Left colon (tissue), 2 donors: ENCODE data around the gene BPIFB3. TPM values are rescaled to one million over a fixed set of nuclear protein-coding genes. Genes with fewer than 3 reads are reported as not detected.

ENCODE experiments used
- ATAC-seq: fragments of 200-7000 bp; cut with Tn5 transposase; one replicate; pipeline ENCODE4 v1.9.1; 2020; ENCODE audit warnings: mild to moderate bottlenecking, moderate library complexity
- DNase-seq, 2 donors: peaks; one replicate each; pipeline ENCODE4 v3.0.0-alpha.2; 2020
- intact Hi-C, 2 donors: fragments of 100-400 bp; cut with DNase I in 1 of 2; cut with micrococcal nuclease in 1 of 2; formaldehyde crosslinking; loops; one replicate each; pipeline versions ENCODE4 v1.11.2 to v1.14.0; 2022; cut with DNase I, micrococcal nuclease
- long read RNA-seq: library from polyadenylated mRNA; unstranded; transcript quantifications from one replicate; pipeline ENCODE4 v2.0.0, GENCODE V29; 2021
- total RNA-seq, 2 donors: library from RNA; stranded (reverse); fragmentation: NEBNext Ultra II Directional; extraction: Animal tissue kit (Norgen Biotek cat#: 25700); gene quantifications; one replicate each; pipeline ENCODE4 v1.2.1, GENCODE V29; 2021
- donor health status: DM: no; HTN: no; CAD: no.
- donor health status: DM: yes; HTN: yes; CAD: no.

BPIFB3 gene, protein sequence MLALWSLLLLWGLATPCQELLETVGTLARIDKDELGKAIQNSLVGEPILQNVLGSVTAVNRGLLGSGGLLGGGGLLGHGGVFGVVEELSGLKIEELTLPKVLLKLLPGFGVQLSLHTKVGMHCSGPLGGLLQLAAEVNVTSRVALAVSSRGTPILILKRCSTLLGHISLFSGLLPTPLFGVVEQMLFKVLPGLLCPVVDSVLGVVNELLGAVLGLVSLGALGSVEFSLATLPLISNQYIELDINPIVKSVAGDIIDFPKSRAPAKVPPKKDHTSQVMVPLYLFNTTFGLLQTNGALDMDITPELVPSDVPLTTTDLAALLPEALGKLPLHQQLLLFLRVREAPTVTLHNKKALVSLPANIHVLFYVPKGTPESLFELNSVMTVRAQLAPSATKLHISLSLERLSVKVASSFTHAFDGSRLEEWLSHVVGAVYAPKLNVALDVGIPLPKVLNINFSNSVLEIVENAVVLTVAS
- not detected for total RNA-seq
- long read RNA-seq, result 0 reads

DNA sequence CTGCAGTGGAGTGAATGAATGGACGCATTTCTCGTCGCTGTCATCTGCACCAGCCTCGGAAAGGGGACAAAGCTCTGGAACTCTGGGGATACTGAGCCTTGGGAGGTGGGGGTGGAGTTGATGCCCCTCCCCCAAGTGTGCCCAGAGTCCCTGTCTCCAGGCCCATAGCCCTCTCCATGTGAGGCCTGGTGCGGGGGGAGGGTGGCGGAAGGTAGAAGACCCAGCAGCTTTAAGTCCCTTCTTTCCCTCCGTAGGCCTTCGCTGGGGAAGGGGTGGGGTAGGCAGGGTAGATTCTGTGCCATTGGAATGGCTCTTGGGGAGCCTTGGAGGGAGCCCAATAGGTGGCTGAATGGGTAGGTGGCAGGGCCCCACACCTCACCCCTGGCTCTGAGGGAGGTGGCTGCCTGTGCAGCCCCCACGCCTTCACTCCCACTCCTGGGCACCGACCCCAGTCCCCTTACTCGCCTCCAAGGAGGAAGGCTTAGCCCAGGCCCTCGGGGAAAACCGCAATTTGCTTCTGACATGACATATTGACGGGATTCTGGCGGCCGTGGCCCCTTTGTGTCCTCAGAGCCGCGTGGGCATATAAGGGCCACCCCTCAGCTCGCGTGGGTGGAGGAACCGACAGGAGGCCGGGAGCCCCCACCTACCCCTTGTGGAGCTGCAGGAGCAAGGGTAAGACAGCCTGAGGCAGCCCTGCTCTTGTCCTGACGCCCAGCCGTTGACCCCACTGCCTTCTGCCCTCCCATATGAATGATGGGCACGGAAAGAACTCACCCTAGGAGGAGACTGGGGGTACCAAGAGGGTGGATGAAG lies at the start of gene BPIFB3:
Gene BPIFB3 (plus strand): TSS at position 613 of the 816 bp plus-strand sequence. CDS start 1,533 bp downstream, outside the sequence.
- no peak for ATAC-seq
- intact Hi-C loops, result no loop called here
- DNase-seq, result no peak

DNA sequence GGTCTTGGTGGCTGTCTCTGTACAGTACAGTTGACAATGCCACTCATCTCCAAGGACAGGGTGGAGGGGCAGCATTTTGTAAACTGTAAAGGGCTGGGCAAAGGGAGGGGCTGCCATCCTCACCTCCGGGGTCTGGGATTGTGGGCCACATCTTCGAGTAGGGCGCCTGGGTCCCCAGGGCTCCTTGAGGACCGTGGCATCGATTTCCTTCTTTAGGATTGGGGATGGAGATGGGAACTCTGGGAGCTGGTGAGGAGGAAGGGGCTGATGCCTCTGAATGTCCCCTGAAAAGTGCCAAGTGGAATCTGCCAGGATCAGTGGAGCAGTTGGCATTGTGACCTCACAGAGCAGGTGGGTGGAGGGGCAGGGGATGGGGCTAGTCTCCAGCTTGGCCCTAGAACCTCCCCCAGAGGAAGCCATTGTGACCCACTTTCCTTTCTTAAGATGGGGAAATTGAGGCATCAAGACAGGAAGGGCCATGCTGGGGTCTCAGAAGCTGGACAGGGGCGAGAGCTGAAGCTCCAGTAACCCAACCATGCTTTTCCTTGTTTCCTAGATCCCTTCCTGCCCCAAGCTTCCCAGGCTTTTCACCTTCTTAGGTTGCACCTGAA lies 49.5 kb upstream of the BPIFB3 start, which contains the start of gene SUN5:
Gene SUN5 (minus strand): TSS at position 293 of the 611 bp plus-strand sequence. CDS start 93 bp downstream, at position 200.
- DNase-seq, result no peak
- no peak for ATAC-seq
- intact Hi-C loops, result no loop called here

DNA sequence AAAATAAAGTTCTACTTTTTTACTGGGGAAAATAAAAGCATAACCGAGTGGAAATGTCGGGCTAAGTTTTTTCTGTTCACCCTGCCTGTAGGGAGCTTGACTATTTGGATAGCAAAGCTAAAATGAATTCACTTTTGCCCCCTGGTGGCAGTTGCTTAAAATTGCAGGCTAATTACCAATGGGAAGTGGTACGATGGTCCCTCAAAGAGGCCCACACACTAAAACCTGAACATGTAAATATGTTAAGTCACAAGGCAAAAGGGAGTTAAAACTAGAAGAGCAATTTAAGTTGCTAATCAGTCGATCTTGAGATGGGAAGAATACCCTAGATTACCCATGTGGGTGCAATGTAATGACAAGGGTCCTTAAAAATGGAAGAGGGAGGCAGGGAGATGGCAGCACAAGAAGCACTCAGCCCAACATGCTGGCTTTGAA lies 48.6 kb upstream of the BPIFB3 start:
- DNase-seq, result no peak
- ATAC-seq, result no peak
- intact Hi-C loops, result no loop called here

DNA sequence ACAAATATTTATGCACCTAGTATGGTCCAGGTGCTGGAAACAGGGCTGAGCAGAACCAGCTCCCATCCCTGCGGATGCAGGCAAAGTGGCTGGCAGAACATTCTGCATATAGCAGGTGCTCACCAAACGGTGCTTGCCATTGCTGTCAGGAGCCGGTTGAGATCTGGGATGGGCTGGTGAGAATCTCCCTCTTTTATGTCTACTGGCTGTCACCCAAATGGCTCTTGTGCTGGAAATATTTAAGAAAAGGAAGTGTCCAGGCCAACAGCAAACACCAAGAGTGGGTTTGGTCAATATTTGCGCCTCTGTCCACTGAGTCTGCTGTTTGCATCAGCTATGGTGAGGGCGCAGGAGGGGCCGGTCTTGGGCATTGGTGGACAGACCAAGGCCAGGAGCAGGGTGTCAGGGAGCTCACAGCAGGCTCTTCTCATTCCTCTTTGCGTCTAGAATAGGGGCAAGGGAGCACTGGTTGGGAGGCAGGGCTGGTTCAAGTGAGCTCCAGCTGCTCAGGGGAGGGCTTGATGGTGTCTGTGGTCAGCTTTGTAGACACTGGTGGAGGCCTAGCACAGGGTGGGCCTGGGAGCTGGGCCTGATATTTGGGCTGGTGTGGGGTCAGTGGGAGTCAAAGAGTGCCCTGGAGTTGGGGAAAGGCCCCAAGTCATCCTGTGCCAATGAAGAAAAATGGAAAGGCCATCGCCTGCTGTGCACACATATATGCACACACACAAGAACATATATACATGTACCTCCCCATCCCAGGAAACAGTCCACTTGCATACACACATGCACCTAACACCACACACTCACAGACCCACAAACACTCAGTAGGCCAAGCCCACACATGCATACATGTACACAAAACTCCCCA lies 47.6 kb upstream of the BPIFB3 start:
- ATAC-seq (no peak), DNase-seq (no peak)
- intact Hi-C loops, result no loop called here

DNA sequence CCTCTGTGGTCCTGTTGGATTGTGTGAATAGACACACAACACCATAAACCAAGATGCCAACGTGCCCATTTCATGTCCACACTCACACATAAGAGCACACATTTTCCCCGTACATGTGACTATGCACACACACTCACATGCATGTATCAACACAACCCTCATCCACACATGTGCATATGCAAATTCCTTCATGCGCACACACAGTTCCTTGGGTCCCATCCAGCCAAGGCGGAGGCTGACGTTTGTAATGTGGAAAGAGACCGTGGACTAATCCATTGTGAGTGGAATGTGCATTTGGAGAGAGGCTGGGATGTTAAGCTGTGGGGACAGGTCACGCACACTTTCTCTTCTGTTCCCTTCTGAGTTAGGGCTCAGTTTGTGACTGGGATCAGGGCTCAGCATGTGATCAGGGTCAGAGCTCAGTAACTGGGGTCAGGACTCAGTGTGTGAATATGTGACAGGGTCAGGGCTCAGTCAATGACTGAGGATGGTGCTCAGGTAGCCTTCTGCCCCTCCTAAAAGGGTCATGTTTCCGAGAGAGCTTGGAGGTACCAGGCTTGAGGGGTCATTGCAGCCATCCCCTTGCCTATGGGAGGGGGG lies 46.8 kb upstream of the BPIFB3 start:
- no peak for DNase-seq
- no peak for ATAC-seq
- intact Hi-C loops, result no loop called here

DNA sequence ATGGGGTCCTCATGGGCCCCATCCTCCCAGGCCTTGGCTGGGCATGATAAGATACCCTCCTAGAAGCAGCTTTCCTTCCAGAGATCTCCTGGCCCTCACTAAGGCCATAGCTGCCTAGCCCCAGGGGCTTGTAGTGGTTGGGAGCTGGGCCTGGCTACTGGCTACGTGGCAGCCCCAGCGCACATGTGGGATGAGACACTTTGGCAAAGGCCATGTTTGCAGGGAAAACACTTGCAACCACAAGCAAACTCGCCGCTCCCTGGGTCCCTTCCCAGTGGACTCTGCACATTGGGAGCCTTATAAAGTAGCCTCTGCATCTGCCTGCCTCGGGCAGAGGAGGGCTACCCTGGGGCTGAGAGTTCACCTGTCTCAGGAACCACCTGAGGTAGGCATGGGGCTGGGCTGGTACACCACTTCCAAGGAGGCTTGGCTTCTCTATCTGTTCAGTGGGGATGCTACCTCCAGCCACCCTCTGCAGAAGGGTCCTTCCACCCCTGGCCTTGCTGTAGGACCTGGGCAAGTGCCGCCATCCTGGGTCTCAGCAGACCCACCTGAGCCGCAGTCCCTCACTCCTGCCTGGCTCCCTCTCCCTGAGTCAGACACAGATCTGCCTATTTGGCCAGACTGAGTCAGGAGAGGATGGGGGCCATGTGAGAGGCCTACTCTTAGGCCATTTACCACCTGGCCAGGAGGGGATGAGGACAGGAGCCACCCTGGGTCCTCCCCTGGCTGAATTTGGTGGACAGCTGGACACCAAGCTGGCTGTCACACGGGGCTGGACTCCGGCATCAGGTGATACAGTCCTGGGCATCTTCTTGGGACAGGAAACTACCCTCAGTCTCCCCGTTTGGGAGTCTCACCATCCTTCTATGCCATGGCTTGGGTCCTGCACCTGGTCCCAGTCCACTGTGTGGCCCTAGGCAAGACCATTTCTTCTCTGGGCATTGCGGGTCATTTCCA lies 46.0 kb upstream of the BPIFB3 start, which contains the start of gene BPIFB2:
Gene BPIFB2 (plus strand): TSS at position 329 of the 960 bp plus-strand sequence. CDS start 871 bp downstream, outside the sequence.
- ATAC-seq, result no peak
- no peak for DNase-seq
- intact Hi-C loops, result no loop called here

DNA sequence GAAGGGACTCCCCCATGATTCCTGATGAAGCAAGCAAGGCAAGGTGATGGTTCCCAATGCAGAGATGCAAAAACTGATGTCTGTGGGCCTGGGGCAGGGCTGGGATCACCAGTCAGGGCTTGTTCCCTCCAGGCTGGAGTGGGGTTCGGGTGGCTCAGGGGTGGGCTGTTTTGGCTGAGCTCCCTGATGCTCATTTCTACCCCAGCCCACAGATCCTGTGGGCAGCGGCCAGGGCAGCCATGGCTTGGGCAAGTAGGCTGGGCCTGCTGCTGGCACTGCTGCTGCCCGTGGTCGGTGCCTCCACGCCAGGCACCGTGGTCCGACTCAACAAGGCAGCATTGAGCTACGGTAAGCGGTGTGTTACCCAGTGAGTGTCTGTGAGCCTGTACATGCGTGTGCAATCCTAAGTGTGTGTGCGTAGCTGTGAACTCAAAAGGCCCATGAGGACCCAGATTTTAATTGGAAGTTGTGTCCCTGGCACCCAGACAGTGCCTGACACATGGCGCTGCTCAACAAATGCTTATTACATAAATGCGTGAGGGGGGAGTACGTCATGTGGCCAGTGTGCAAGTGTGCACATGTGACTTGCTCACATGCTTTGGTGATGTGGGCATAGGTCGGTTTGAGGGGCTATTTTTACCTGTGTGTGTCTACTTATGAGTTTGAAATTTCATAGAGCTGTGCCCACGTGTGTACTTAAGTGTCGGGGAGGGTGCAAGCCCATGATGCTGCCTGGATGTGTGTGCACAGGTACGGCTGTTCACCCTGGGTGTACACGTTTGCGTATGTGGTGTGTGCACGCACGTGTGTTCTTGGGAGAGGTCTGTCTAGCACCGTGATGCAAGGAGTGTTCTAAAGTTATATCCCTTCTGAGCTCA lies 45.1 kb upstream of the BPIFB3 start:
- no peak for ATAC-seq
- intact Hi-C loops, result no loop called here

DNA sequence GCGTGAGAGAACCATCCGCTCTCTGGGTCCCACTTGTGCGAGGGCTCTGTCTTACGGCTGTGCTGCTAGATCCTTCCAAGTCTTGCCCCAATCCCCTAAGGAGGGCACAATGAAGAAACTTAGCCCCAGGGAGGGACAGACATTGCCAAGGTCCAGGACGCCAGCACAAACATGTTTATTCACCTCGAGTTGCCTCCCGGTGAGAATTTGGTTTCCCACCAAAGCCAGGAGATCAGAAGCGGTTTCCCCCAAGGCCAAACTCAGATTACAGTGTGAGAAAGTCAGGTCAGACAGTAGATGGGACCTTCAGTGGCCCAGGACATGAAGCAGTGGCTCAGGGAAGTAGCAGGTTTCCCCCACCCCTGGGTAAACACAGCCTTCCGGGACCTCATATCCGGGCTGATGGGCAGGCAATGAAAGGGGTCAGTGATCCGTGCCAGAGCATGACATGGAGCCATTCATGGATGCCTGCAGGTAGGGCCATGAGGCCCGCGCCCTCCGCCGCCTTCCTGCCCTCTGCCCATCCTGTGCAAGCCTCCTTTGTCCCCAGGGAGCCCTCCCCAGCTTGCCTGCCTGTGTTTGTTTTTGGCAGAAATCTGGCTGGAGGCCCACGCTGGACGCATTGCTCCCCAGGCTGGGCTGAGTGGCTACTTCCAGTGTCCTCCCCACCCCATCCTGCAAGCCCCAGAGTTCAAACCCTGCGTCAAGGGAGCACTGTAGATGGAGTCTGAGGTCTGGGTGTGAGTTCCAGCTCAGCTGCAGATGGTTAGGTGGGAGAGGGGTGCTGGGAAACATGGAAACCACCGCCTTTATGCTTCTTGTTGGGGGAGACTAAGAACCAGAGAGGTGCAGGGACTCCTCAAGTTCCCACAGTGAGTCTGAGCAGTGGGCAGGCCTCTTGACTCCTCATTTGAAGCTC lies 44.2 kb upstream of the BPIFB3 start:
- ATAC-seq (no peak), DNase-seq (no peak)
- intact Hi-C loops, result no loop called here

More for the DNA sequence above, 45.1 kb upstream of the BPIFB3 start:
- no peak for DNase-seq

DNA sequence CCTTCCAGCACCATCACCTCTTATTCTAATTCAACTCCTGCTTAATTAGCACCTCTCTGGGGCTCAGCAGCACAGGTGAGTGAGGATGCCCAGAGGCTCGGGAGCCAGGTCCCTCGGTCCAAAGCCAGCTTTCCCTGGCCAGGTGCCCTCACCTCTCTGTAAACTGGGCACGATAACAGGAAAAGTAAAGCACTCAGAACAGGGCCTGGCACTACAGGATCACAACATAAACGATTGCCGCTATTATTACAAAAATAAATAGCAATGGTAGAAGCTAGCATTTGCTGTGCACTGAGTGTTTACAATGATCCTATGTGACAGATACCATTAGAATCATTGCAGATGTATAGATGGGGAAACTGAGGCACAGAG lies 43.6 kb upstream of the BPIFB3 start:
- DNase-seq (no peak), ATAC-seq (no peak)
- intact Hi-C loops, result no loop called here

DNA sequence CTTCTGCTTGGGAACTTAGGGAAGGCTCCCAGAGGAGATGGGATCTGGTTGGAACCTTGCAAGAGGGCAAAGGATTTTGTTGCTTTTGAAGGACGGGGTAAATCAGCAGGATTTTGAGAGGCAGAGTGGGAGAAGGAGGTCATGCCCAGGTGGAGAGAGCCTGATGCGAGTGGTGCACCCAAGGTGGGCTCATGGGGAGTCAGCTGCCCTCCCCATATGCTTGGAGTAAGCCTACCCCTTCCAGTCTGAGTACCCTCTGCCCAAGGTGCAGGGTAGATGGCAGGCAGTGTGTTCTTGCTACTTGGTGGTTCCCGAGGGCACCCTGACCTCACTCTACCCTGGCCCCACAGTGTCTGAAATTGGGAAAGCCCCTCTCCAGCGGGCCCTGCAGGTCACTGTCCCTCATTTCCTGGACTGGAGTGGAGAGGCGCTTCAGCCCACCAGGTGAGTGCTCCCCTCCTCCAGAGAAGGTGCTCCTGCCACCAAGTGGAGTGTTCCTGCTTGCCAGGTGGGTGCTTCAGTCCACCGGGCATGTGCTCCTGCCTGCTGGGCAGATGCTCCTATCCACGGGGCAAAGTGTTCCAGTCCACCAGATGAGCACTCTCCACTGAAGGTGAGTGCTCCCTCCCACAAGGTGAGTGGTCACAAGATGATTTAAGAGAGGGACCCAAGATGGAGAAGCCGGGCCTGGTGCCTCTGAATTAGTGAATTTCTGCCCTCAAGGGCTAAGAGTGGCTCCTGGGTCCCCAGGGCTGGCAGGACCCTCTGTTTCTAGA lies 42.8 kb upstream of the BPIFB3 start:
- intact Hi-C loops, result no loop called here
- DNase-seq (no peak), ATAC-seq (no peak)

DNA sequence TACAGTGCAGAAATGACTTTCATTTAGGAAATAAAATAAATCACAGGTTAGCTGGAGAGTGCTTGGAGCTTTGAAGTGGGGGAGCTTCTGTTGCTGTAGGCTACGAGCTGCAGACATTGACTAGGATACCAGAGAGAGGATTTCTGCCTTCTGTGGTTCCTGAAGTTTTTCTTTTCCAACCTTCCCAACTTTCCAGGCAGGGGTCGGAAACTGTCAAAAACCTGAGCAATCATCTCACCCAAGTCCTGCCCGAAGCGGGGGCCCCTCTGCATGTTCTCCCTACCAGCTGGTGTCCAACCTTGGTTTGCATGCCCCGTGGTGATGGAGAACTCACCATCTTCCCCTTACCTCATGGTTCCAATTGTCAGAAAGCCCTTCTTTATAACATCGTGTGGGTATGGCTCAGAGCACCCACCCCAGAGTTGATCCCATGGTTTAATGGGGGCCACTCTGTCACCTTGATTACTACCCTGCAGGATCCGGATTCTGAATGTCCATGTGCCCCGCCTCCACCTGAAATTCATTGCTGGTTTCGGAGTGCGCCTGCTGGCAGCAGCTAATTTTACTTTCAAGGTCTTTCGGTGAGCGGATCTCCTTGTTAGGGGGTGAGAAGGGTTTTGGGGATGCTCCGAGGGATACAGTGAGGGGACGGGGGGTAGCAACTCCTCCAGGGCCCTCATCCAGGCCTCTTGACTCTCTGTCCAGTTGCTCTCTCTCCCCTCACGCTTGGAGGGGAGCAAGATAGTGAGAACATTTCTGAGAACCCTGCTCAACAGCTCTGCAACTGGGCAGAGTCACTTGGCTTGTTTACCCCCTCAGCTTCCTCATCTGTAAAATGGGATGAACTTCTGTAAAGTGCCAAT lies 41.1 kb upstream of the BPIFB3 start:
- no peak for DNase-seq
- intact Hi-C loops, result no loop called here
- ATAC-seq, result no peak

DNA sequence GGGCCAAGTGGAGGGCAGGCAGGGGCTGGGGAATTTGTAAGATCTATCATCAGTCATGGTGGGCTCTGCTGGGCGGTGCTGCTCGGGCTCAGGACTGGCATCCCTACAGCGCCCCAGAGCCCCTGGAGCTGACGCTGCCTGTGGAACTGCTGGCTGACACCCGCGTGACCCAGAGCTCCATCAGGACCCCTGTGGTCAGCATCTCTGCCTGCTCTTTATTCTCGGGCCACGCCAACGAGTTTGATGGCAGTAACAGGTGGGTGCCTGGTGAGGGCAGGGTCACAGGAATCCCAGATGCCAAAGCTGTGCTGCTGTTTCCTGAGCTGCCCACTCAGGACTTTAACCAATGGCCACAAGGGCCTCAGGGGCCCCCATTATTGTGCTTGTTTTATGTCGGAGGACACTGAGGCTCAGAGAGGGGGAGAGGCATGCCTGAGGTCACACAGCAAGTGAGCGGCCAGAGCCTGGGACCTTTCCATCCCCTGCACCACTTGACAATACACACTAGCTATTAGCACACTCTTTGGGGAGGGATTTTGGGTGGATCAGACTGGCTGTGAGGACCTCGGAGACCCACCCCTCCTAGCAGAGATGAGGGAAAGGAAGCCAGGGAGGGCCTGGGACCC lies 39.9 kb upstream of the BPIFB3 start:
- DNase-seq (no peak), ATAC-seq (no peak)
- intact Hi-C loops, result no loop called here
